IPS-18c (cell line): ENCODE data around the gene THBD.

Experiments used
- H3K4me3 ChIP-seq: 2 replicates; pipeline ENCODE4 v1.7.0; 2013; ENCODE audit warnings: low read depth, mild to moderate bottlenecking, low read length, moderate library complexity; ENCODE audit not compliant: insufficient read depth
- H3K9me3 ChIP-seq: one replicate; pipeline ENCODE4 v1.6.1; 2013; ENCODE audit warnings: mild to moderate bottlenecking, low read length, moderate library complexity; ENCODE audit not compliant: control insufficient read depth, insufficient read depth

The THBD gene

GRCh38 chr20:23086931-23087411 lies 37.5 kb upstream of the THBD start:
- H3K9me3 ChIP-seq: no peaks in the 10 kb centered on the region
- no peak overlapping the region for H3K4me3 ChIP-seq

GRCh38 chr20:23086056-23086566 lies 36.6 kb upstream of the THBD start, which contains the start of gene CD93:
CD93 (minus strand) TSS chr20:23086324; CDS start chr20:23086192, 132 bp downstream.
- H3K9me3 ChIP-seq: no peaks in the 10 kb centered on the region
- no peak within 1 kb of the TSS for H3K4me3 ChIP-seq

- Histone ChIP-seq H3K9me3 (no peaks in the 10 kb centered on the region), H3K4me3 (no peak overlapping the region)
Observed at GRCh38 chr20:23085436-23086055, 36.1 kb upstream of the THBD start.

- Histone ChIP-seq H3K9me3 (no peaks in the 10 kb centered on the region), H3K4me3 (no peak overlapping the region)
Observed at GRCh38 chr20:23084845-23085365, 35.4 kb upstream of the THBD start.

- Histone ChIP-seq H3K9me3 (no peaks in the 10 kb centered on the region), H3K4me3 (no peak overlapping the region)
Observed at GRCh38 chr20:23084282-23084844, 34.9 kb upstream of the THBD start.

- no peak overlapping the region for H3K4me3 ChIP-seq
- H3K9me3 ChIP-seq: no peaks in the 10 kb centered on the region
Observed at GRCh38 chr20:23083553-23084220, 34.2 kb upstream of the THBD start.

GRCh38 chr20:23082846-23083552 lies 33.5 kb upstream of the THBD start:
- Histone ChIP-seq H3K9me3 (no peaks in the 10 kb centered on the region), H3K4me3 (no peak overlapping the region)

GRCh38 chr20:23081263-23081819 lies 31.9 kb upstream of the THBD start:
- Histone ChIP-seq H3K4me3 (no peak overlapping the region), H3K9me3 (no peaks in the 10 kb centered on the region)

GRCh38 chr20:23080521-23080920 lies 31.0 kb upstream of the THBD start:
- no peak overlapping the region for H3K4me3 ChIP-seq
- no peaks in the 10 kb centered on the region for H3K9me3 ChIP-seq

GRCh38 chr20:23079926-23080325 lies 30.5 kb upstream of the THBD start:
- H3K9me3 ChIP-seq: no peaks in the 10 kb centered on the region
- H3K4me3 ChIP-seq: no peak overlapping the region

GRCh38 chr20:23079016-23079351 lies 29.5 kb upstream of the THBD start:
- Histone ChIP-seq H3K4me3 (no peak overlapping the region), H3K9me3 (no peaks in the 10 kb centered on the region)

GRCh38 chr20:23078351-23079015 lies 29.0 kb upstream of the THBD start:
- no peak overlapping the region for H3K4me3 ChIP-seq

GRCh38 chr20:23077277-23077676 lies 27.8 kb upstream of the THBD start:
- H3K9me3 ChIP-seq: no peaks in the 10 kb centered on the region
- H3K4me3 ChIP-seq: no peak overlapping the region

More at GRCh38 chr20:23078351-23079015, 29.0 kb upstream of the THBD start:
- H3K9me3 ChIP-seq: no peaks in the 10 kb centered on the region

- H3K9me3 ChIP-seq: no peaks in the 10 kb centered on the region
- H3K4me3 ChIP-seq: no peak overlapping the region
Observed at GRCh38 chr20:23074052-23074451, 24.6 kb upstream of the THBD start.

- Histone ChIP-seq H3K9me3 (no peaks in the 10 kb centered on the region), H3K4me3 (no peak overlapping the region)
Observed at GRCh38 chr20:23072892-23073586, 23.6 kb upstream of the THBD start.

GRCh38 chr20:23071996-23072395 lies 22.5 kb upstream of the THBD start:
- no peak overlapping the region for H3K4me3 ChIP-seq
- H3K9me3 ChIP-seq: no peaks in the 10 kb centered on the region
